HCT116 (cell line): ENCODE results near the gene TKTL1.

Source experiments
- CBX3 ChIP-seq: IDR thresholded peaks from 2 replicates; pipeline ENCODE4 v1.6.1; 2012; ENCODE audit warnings: low read depth
- CEBPB ChIP-seq: IDR thresholded peaks from 2 replicates; pipeline ENCODE4 v1.6.1; 2012; ENCODE audit warnings: low read depth
- EZH2 ChIP-seq: fragments of 200-600 bp; sonication (generic); IDR thresholded peaks from 2 replicates; pipeline ENCODE4 v1.6.1; 2017; ENCODE audit warnings: antibody characterized with exemption, mixed run types
- EZH2phosphoT487 ChIP-seq: fragments of 200-600 bp; IDR thresholded peaks from 2 replicates; pipeline ENCODE4 v1.6.1; 2018; ENCODE audit warnings: antibody characterized with exemption, borderline replicate concordance
- POLR2A ChIP-seq: IDR thresholded peaks from 2 replicates; pipeline ENCODE4 v1.7.0; 2011; ENCODE audit warnings: borderline replicate concordance; ENCODE audit not compliant: insufficient read depth, insufficient read length; ENCODE audit errors: extremely low read depth
- POLR2AphosphoS5 ChIP-seq: IDR thresholded peaks from 2 replicates; pipeline ENCODE4 v1.6.1; 2011; ENCODE audit warnings: mild to moderate bottlenecking, low read depth, low read length, moderate library complexity
- SIN3A ChIP-seq: IDR thresholded peaks from 2 replicates; pipeline ENCODE4 v1.6.1; 2012; ENCODE audit warnings: low read depth
- YY1 ChIP-seq: IDR thresholded peaks from 2 replicates; pipeline ENCODE4 v1.6.1; 2011; ENCODE audit warnings: low read length, low read depth, moderate library complexity, mild to moderate bottlenecking; ENCODE audit not compliant: insufficient replicate concordance; ENCODE audit errors: extremely low read depth
- ZFX ChIP-seq: fragments of 450-650 bp; IDR thresholded peaks from 2 replicates; pipeline ENCODE4 v1.6.1; 2017
- ZNF274 ChIP-seq: fragments of 200-500 bp; sonication (Bioruptor generic); IDR thresholded peaks from 2 replicates; pipeline ENCODE4 v1.6.1; 2014; ENCODE audit warnings: mild to moderate bottlenecking, low read depth, low read length, inconsistent platforms
- TF ChIP-seq, protein P1 (sequence below), 3 experiments: fragments of 200-600 bp in 1 of 3; sonication (generic) in 1 of 3; IDR thresholded peaks in 2 of 3; conservative IDR thresholded peaks in 1 of 3; 2 replicates each; pipeline ENCODE4 v1.5.1; 2012 to 2017; ENCODE audit warnings: low read depth in 2 of 3, low read length in 2 of 3, antibody characterized with exemption in 1 of 3, borderline replicate concordance in 1 of 3, control low read depth in 1 of 3, mild to moderate bottlenecking in 1 of 3, mixed read lengths in 1 of 3, mixed run types in 1 of 3, moderate library complexity in 1 of 3; ENCODE audit not compliant: insufficient read depth in 1 of 3
- TF ChIP-seq, protein P2 (sequence below): IDR thresholded peaks from 2 replicates; pipeline ENCODE4 v1.6.1; 2012
- TF ChIP-seq, protein P3 (sequence below): IDR thresholded peaks from 2 replicates; pipeline ENCODE4 v1.6.1; 2012
- TF ChIP-seq, protein P4 (sequence below): IDR thresholded peaks from 2 replicates; pipeline ENCODE4 v1.6.1; 2012; ENCODE audit warnings: low read depth

DNA sequence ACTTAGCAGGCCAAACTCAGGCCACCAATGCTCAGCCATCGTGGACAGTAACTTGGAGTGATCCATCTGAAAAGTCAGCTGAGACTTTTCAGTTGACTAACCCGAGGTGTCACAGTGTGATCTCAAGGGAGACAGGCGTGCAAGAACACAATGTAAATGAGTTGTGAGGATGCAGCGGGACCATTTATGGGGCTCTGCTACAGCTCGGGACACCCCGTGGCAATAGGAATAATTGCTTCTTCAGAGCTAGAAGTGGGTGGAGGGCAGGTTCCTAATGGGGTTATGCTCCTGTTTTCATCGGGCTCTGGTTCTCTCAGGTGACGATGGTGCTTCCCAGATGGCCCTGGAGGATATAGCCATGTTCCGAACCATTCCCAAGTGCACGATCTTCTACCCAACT is 27.3 kb downstream of the TKTL1 start:
- TF ChIP-seq, protein P1, sequence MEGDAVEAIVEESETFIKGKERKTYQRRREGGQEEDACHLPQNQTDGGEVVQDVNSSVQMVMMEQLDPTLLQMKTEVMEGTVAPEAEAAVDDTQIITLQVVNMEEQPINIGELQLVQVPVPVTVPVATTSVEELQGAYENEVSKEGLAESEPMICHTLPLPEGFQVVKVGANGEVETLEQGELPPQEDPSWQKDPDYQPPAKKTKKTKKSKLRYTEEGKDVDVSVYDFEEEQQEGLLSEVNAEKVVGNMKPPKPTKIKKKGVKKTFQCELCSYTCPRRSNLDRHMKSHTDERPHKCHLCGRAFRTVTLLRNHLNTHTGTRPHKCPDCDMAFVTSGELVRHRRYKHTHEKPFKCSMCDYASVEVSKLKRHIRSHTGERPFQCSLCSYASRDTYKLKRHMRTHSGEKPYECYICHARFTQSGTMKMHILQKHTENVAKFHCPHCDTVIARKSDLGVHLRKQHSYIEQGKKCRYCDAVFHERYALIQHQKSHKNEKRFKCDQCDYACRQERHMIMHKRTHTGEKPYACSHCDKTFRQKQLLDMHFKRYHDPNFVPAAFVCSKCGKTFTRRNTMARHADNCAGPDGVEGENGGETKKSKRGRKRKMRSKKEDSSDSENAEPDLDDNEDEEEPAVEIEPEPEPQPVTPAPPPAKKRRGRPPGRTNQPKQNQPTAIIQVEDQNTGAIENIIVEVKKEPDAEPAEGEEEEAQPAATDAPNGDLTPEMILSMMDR (IDR thresholded peaks at IDR 0.05 in 2 of 3, conservative IDR thresholded peaks at IDR 0.05 in 1 of 3; ENCODE audit: borderline replicate concordance in 1 of 3, insufficient read depth in 1 of 3, low read depth in 2 of 3, low read length in 2 of 3) = no peak
- TF ChIP-seq YY1 = no peak
- TF ChIP-seq, protein P2, sequence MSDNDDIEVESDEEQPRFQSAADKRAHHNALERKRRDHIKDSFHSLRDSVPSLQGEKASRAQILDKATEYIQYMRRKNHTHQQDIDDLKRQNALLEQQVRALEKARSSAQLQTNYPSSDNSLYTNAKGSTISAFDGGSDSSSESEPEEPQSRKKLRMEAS = no peak
- no peak for TF ChIP-seq CBX3
- no peak for TF ChIP-seq CEBPB
- no peak for TF ChIP-seq EZH2phosphoT487
- TF ChIP-seq, protein P3, sequence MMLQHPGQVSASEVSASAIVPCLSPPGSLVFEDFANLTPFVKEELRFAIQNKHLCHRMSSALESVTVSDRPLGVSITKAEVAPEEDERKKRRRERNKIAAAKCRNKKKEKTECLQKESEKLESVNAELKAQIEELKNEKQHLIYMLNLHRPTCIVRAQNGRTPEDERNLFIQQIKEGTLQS = no peak
- no peak for TF ChIP-seq POLR2A
- no peak for TF ChIP-seq POLR2AphosphoS5
- TF ChIP-seq SIN3A = no peak
- TF ChIP-seq EZH2 = no peak
- TF ChIP-seq ZNF274 = no peak
- no peak for TF ChIP-seq ZFX
- TF ChIP-seq, protein P4, sequence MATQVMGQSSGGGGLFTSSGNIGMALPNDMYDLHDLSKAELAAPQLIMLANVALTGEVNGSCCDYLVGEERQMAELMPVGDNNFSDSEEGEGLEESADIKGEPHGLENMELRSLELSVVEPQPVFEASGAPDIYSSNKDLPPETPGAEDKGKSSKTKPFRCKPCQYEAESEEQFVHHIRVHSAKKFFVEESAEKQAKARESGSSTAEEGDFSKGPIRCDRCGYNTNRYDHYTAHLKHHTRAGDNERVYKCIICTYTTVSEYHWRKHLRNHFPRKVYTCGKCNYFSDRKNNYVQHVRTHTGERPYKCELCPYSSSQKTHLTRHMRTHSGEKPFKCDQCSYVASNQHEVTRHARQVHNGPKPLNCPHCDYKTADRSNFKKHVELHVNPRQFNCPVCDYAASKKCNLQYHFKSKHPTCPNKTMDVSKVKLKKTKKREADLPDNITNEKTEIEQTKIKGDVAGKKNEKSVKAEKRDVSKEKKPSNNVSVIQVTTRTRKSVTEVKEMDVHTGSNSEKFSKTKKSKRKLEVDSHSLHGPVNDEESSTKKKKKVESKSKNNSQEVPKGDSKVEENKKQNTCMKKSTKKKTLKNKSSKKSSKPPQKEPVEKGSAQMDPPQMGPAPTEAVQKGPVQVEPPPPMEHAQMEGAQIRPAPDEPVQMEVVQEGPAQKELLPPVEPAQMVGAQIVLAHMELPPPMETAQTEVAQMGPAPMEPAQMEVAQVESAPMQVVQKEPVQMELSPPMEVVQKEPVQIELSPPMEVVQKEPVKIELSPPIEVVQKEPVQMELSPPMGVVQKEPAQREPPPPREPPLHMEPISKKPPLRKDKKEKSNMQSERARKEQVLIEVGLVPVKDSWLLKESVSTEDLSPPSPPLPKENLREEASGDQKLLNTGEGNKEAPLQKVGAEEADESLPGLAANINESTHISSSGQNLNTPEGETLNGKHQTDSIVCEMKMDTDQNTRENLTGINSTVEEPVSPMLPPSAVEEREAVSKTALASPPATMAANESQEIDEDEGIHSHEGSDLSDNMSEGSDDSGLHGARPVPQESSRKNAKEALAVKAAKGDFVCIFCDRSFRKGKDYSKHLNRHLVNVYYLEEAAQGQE = no peak
